Mesothelial cell of epicardium (in vitro differentiated cells): ENCODE results near the gene ALX3. TPM values are rescaled to one million over a fixed set of nuclear protein-coding genes. Genes with fewer than 3 reads are reported as not detected.

Experiments used
- DNase-seq, 2 experiments: peaks; one replicate each; pipeline ENCODE4 v3.0.0; 2021; ENCODE audit warnings: low spot score in 2 of 2; ENCODE audit not compliant: unreplicated experiment in 2 of 2
- H3K27ac Mint-ChIP-seq: 2 replicates; pipeline ENCODE4 v1.8.0; 2021; ENCODE audit warnings: mixed read lengths
- H3K27me3 Mint-ChIP-seq: 2 replicates; pipeline ENCODE4 v1.8.0; 2021; ENCODE audit warnings: low read depth, mixed read lengths
- H3K36me3 Mint-ChIP-seq: 2 replicates; pipeline ENCODE4 v1.8.0; 2021; ENCODE audit warnings: mixed read lengths
- H3K4me1 Mint-ChIP-seq: 2 replicates; pipeline ENCODE4 v1.8.0; 2021; ENCODE audit warnings: mixed read lengths
- H3K4me3 Mint-ChIP-seq: 2 replicates; pipeline ENCODE4 v1.8.0; 2021; ENCODE audit warnings: mild to moderate bottlenecking, moderate library complexity, mixed read lengths
- H3K9me3 Mint-ChIP-seq: 2 replicates; pipeline ENCODE4 v1.8.0; 2021; ENCODE audit warnings: mixed read lengths
- CTCF ChIP-seq: fragments of 200-600 bp; sonication (generic); IDR thresholded peaks from one replicate; pipeline ENCODE4 v1.5.0; 2021; ENCODE audit warnings: antibody characterized with exemption; ENCODE audit not compliant: unreplicated experiment
- total RNA-seq: library from RNA; stranded (reverse); gene quantifications from 3 replicates; pipeline ENCODE4 v1.2.1, GENCODE V29; 2021

ALX3 gene
- total RNA-seq, 1 donor from 2014 or later, result 127 TPM

GRCh38 chr1:110047463-110047862 is 23.0 kb downstream of the ALX3 start:
- Mint-ChIP-seq H3K36me3 (peaks cover 58% of the 10 kb centered on the region), H3K27me3 (no peaks in the 10 kb centered on the region), H3K27ac (no peak overlapping the region), H3K9me3 (peaks cover 4% of the 10 kb centered on the region), H3K4me3 (no peak overlapping the region), H3K4me1 (peaks cover 15% of the 10 kb centered on the region)
- TF ChIP-seq CTCF, result no peak
- no peak for DNase-seq

- H3K27ac Mint-ChIP-seq, result no peak overlapping the region
- H3K4me1 Mint-ChIP-seq, result no peaks in the 10 kb centered on the region
- TF ChIP-seq CTCF, result no peak
- no peak for DNase-seq
- no peak overlapping the region for H3K4me3 Mint-ChIP-seq
- peaks cover 4% of the 10 kb centered on the region for H3K9me3 Mint-ChIP-seq
- no peaks in the 10 kb centered on the region for H3K27me3 Mint-ChIP-seq
- H3K36me3 Mint-ChIP-seq, result peaks cover 69% of the 10 kb centered on the region
Measured at GRCh38 chr1:110043016-110043415, 27.5 kb downstream of the ALX3 start.

GRCh38 chr1:110040548-110040947 is 29.9 kb downstream of the ALX3 start:
- H3K36me3 Mint-ChIP-seq, result peaks cover 48% of the 10 kb centered on the region
- no peak overlapping the region for H3K4me3 Mint-ChIP-seq
- no peak overlapping the region for H3K27ac Mint-ChIP-seq
- H3K4me1 Mint-ChIP-seq, result peaks cover 9% of the 10 kb centered on the region
- H3K9me3 Mint-ChIP-seq, result peaks cover 2% of the 10 kb centered on the region
- TF ChIP-seq CTCF, result no peak
- H3K27me3 Mint-ChIP-seq, result no peaks in the 10 kb centered on the region
- DNase-seq, result no peak

- Mint-ChIP-seq H3K4me1 (peaks cover 14% of the 10 kb centered on the region), H3K9me3 (no peaks in the 10 kb centered on the region), H3K27me3 (no peaks in the 10 kb centered on the region), H3K27ac (no peak overlapping the region), H3K36me3 (peaks cover 41% of the 10 kb centered on the region), H3K4me3 (no peak overlapping the region)
- no peak for TF ChIP-seq CTCF
- no peak for DNase-seq
Measured at GRCh38 chr1:110039641-110040040, 30.8 kb downstream of the ALX3 start.

- H3K36me3 Mint-ChIP-seq, result peaks cover 33% of the 10 kb centered on the region
- H3K4me3 Mint-ChIP-seq, result no peak overlapping the region
- no peaks in the 10 kb centered on the region for H3K9me3 Mint-ChIP-seq
- no peak for DNase-seq
- peaks cover 23% of the 10 kb centered on the region for H3K4me1 Mint-ChIP-seq
- H3K27me3 Mint-ChIP-seq, result no peaks in the 10 kb centered on the region
- no peak for TF ChIP-seq CTCF
- H3K27ac Mint-ChIP-seq, result no peak overlapping the region
Measured at GRCh38 chr1:110038271-110038670, 32.2 kb downstream of the ALX3 start.

- no peaks in the 10 kb centered on the region for H3K9me3 Mint-ChIP-seq
- no peaks in the 10 kb centered on the region for H3K27me3 Mint-ChIP-seq
- no peak for TF ChIP-seq CTCF
- no peak for DNase-seq
- H3K27ac Mint-ChIP-seq, result peak overlapping the region; percentile 95
- H3K4me1 Mint-ChIP-seq, result peaks cover 31% of the 10 kb centered on the region
- H3K36me3 Mint-ChIP-seq, result peaks cover 19% of the 10 kb centered on the region
- peak overlapping the region; percentile 96 for H3K4me3 Mint-ChIP-seq
Measured at GRCh38 chr1:110035236-110035752, 35.2 kb downstream of the ALX3 start.
